Right forelimb (tissue), 1 donor: ENCODE results near the gene GPRC5C.
A peak's percentile ranks its signal among the peaks of the same experiment; 100 is the strongest.
"Not testable (repeated sequence)": the region's sequence is repeated elsewhere in the genome, so short reads cannot be mapped to it uniquely, and the experiment has no call there.

Source experiments
- DNase-seq: peaks from one replicate; pipeline ENCODE4 v3.0.0-alpha.2; 2018

The GPRC5C gene

GRCh38 chr17:74477411-74477810 lies 45.5 kb downstream of the GPRC5C start:
- DNase-seq, result no peak

GRCh38 chr17:74478420-74479100 lies 46.7 kb downstream of the GPRC5C start:
- DNase-seq, result no peak

- no peak for DNase-seq
These were observed 48.4 kb downstream of the GPRC5C start for GRCh38 chr17:74480290-74480689.

- no peak for DNase-seq
These were observed 49.7 kb downstream of the GPRC5C start for GRCh38 chr17:74481621-74482020.

- DNase-seq, result no peak
These were observed 52.2 kb downstream of the GPRC5C start for GRCh38 chr17:74484066-74484465.

- DNase-seq, result no peak
These were observed 53.3 kb downstream of the GPRC5C start for GRCh38 chr17:74485022-74485743.

GRCh38 chr17:74485841-74486240 lies 54.0 kb downstream of the GPRC5C start:
- no peak for DNase-seq

- DNase-seq, result not testable (repeated sequence)
These were observed 56.4 kb downstream of the GPRC5C start for GRCh38 chr17:74488276-74488675.

- DNase-seq, result no peak
These were observed 58.8 kb downstream of the GPRC5C start for GRCh38 chr17:74490716-74491115.

- DNase-seq, result no peak
These were observed 59.7 kb downstream of the GPRC5C start for GRCh38 chr17:74491626-74492025.

GRCh38 chr17:74493331-74493833 lies 61.5 kb downstream of the GPRC5C start:
- peak; percentile 83 for DNase-seq
